GM23338 (cell line): ENCODE results near the gene USP48. TPM values are rescaled to one million over a fixed set of nuclear protein-coding genes. Genes with fewer than 3 reads are reported as not detected.

ENCODE experiments used
- ATAC-seq: fragments of 200-7000 bp; cut with Tn5 transposase; 3 replicates; pipeline ENCODE4 v1.9.1; 2020
- DNase-seq: peaks from one replicate; pipeline ENCODE4 v3.0.0-alpha.2; 2015; ENCODE audit warnings: low spot score
- H2AFZ ChIP-seq: fragments of 200-600 bp; sonication (generic); 2 replicates; pipeline ENCODE4 v1.8.0; 2016; ENCODE audit warnings: antibody characterized with exemption, mild to moderate bottlenecking, moderate library complexity
- H3F3A ChIP-seq: fragments of 200-600 bp; sonication (generic); replicated peaks from 2 replicates; pipeline ENCODE4 v1.8.0; 2017; ENCODE audit warnings: antibody characterized with exemption, mixed run types, low read depth
- H3K27ac ChIP-seq: fragments of 200-600 bp; sonication (generic); 2 replicates; pipeline ENCODE4 v1.6.1; 2016; ENCODE audit warnings: low read depth
- H3K27me3 ChIP-seq: fragments of 200-600 bp; sonication (generic); 2 replicates; pipeline ENCODE4 v1.8.0; 2016; ENCODE audit warnings: mild to moderate bottlenecking, mixed run types, moderate library complexity; ENCODE audit not compliant: insufficient read depth
- H3K36me3 ChIP-seq: fragments of 200-600 bp; sonication (generic); 2 replicates; pipeline ENCODE4 v1.8.0; 2016; ENCODE audit warnings: mild to moderate bottlenecking; ENCODE audit not compliant: insufficient read depth
- H3K4me1 ChIP-seq: fragments of 200-600 bp; sonication (generic); 2 replicates; pipeline ENCODE4 v1.8.0; 2016; ENCODE audit warnings: mild to moderate bottlenecking, moderate library complexity; ENCODE audit not compliant: insufficient read depth
- H3K4me2 ChIP-seq: fragments of 200-600 bp; sonication (generic); 2 replicates; pipeline ENCODE4 v1.7.1; 2017; ENCODE audit warnings: mixed run types
- H3K4me3 ChIP-seq: fragments of 200-600 bp; sonication (generic); 2 replicates; pipeline ENCODE4 v1.6.1; 2016; ENCODE audit warnings: mixed run types
- H3K79me2 ChIP-seq: fragments of 200-600 bp; sonication (generic); replicated peaks from 2 replicates; pipeline ENCODE4 v1.8.0; 2017; ENCODE audit warnings: mild to moderate bottlenecking; ENCODE audit not compliant: insufficient read depth
- H3K9me2 ChIP-seq: fragments of 200-600 bp; sonication (generic); 2 replicates; pipeline ENCODE4 v1.8.0; 2017; ENCODE audit not compliant: insufficient read depth
- H4K20me1 ChIP-seq: fragments of 200-600 bp; sonication (generic); replicated peaks from 2 replicates; pipeline ENCODE4 v1.8.0; 2017; ENCODE audit warnings: mild to moderate bottlenecking; ENCODE audit not compliant: insufficient read depth
- H3K27ac Mint-ChIP-seq: 2 replicates; pipeline ENCODE4 v1.8.0; 2020; ENCODE audit warnings: inconsistent platforms, mild to moderate bottlenecking, moderate library complexity, mixed read lengths
- H3K27me3 Mint-ChIP-seq: 3 replicates; pipeline ENCODE4 v1.8.0; 2022; ENCODE audit warnings: low read depth, mild to moderate bottlenecking, moderate library complexity, mixed read lengths, inconsistent platforms; ENCODE audit not compliant: insufficient read depth, poor library complexity
- H3K36me3 Mint-ChIP-seq: 3 replicates; pipeline ENCODE4 v1.8.0; 2021; ENCODE audit warnings: low read depth, mild to moderate bottlenecking, inconsistent platforms, moderate library complexity, mixed read lengths
- H3K4me1 Mint-ChIP-seq: 3 replicates; pipeline ENCODE4 v1.8.0; 2020; ENCODE audit warnings: mild to moderate bottlenecking, inconsistent platforms, mixed read lengths
- H3K4me3 Mint-ChIP-seq: 3 replicates; pipeline ENCODE4 v1.8.0; 2021; ENCODE audit warnings: moderate library complexity, mild to moderate bottlenecking, inconsistent platforms, mixed read lengths
- H3K9me3 Mint-ChIP-seq: 3 replicates; pipeline ENCODE4 v1.8.0; 2020; ENCODE audit warnings: moderate library complexity, mild to moderate bottlenecking, inconsistent platforms, mixed read lengths
- CTCF ChIP-seq, 2 experiments: fragments of 200-600 bp in 1 of 2; sonication (generic) in 1 of 2; conservative IDR thresholded peaks; 2 replicates each; pipeline versions ENCODE4 v1.5.1 to v1.6.1; 2016 to 2017; ENCODE audit warnings: antibody characterized with exemption in 2 of 2, low read depth in 2 of 2, mild to moderate bottlenecking in 2 of 2, moderate library complexity in 1 of 2
- EZH2phosphoT487 ChIP-seq: fragments of 200-600 bp; sonication (generic); IDR thresholded peaks from one replicate; pipeline ENCODE4 v1.8.1; 2018; ENCODE audit warnings: antibody characterized with exemption; ENCODE audit not compliant: unreplicated experiment
- JUNB ChIP-seq: IDR thresholded peaks from one replicate; pipeline ENCODE4 v1.6.1; 2016; ENCODE audit warnings: antibody characterized with exemption; ENCODE audit not compliant: unreplicated experiment
- NANOG ChIP-seq: IDR thresholded peaks from 2 replicates; pipeline ENCODE4 v1.6.1; 2016; ENCODE audit warnings: antibody characterized with exemption, borderline replicate concordance
- ZNF114 ChIP-seq: fragments of 250-450 bp; sonication (Bioruptor Pico); IDR thresholded peaks from 2 replicates; pipeline ENCODE4 v1.5.0; 2020; ENCODE audit warnings: mild to moderate bottlenecking, moderate library complexity
- ZNF331 ChIP-seq: fragments of 250-450 bp; sonication (Bioruptor Pico); IDR thresholded peaks from 2 replicates; pipeline ENCODE4 v1.5.0; 2020; ENCODE audit warnings: low read depth, mild to moderate bottlenecking, moderate library complexity
- polyA plus RNA-seq: library from polyadenylated mRNA; unstranded; fragments of >200 nt; fragmentation: Nextera tagmentation; extraction: Ambion mirVana; gene quantifications from 2 replicates; pipeline ENCODE4 v1.2.1, GENCODE V29; 2016
- total RNA-seq: library from RNA; depleted of rRNA; stranded (reverse); fragments of >200 nt; shearing (Covaris generic); gene quantifications from 2 replicates; pipeline ENCODE4 v1.2.3, GENCODE V29; 2014
- TF ChIP-seq, protein P1 (sequence below): IDR thresholded peaks from one replicate; pipeline ENCODE4 v1.6.1; 2018; ENCODE audit warnings: antibody characterized with exemption; ENCODE audit not compliant: unreplicated experiment
- TF ChIP-seq, protein P2 (sequence below): fragments of 250-450 bp; sonication (Bioruptor Pico); IDR thresholded peaks from 2 replicates; pipeline ENCODE4 v1.5.0; 2020; ENCODE audit warnings: mild to moderate bottlenecking, moderate library complexity
- TF ChIP-seq, protein P3 (sequence below): IDR thresholded peaks from 2 replicates; pipeline ENCODE4 v1.6.1; 2016; ENCODE audit warnings: antibody characterized with exemption

USP48 gene
- total and polyA plus RNA-seq, 2 experiments from 2014 or later: 85.9 to 151 TPM

- H3K27ac Mint-ChIP-seq: no peak overlapping the region
Measured at GRCh38 chr1:21672478-21673276, 110.3 kb downstream of the USP48 start.

More at GRCh38 chr1:21672478-21673276, 110.3 kb downstream of the USP48 start:
- no peak overlapping the region for H3K4me3 ChIP-seq
- H3K27ac ChIP-seq: 0 out of 2 replicates have a peak overlapping the region, but pooled peaks have one; percentile 45
- H3K79me2 ChIP-seq: no peaks in the 10 kb centered on the region
- DNase-seq: no peak
- Mint-ChIP-seq H3K36me3 (no peaks in the 10 kb centered on the region), H3K4me1 (peaks cover 31% of the 10 kb centered on the region), H3K27me3 (peaks cover 28% of the 10 kb centered on the region), H3K9me3 (no peaks in the 10 kb centered on the region), H3K4me3 (no peak overlapping the region)
- ATAC-seq: no peak
- TF ChIP-seq ZNF331 (CRISPR knock-in tag) (no peak), JUNB (no peak), EZH2phosphoT487 (no peak), CTCF (conservative IDR thresholded peaks at IDR 0.05; ENCODE audit: low read depth in 2 of 2) (no peak), NANOG (no peak), ZNF114 (CRISPR knock-in tag) (no peak)
- TF ChIP-seq, protein P1, sequence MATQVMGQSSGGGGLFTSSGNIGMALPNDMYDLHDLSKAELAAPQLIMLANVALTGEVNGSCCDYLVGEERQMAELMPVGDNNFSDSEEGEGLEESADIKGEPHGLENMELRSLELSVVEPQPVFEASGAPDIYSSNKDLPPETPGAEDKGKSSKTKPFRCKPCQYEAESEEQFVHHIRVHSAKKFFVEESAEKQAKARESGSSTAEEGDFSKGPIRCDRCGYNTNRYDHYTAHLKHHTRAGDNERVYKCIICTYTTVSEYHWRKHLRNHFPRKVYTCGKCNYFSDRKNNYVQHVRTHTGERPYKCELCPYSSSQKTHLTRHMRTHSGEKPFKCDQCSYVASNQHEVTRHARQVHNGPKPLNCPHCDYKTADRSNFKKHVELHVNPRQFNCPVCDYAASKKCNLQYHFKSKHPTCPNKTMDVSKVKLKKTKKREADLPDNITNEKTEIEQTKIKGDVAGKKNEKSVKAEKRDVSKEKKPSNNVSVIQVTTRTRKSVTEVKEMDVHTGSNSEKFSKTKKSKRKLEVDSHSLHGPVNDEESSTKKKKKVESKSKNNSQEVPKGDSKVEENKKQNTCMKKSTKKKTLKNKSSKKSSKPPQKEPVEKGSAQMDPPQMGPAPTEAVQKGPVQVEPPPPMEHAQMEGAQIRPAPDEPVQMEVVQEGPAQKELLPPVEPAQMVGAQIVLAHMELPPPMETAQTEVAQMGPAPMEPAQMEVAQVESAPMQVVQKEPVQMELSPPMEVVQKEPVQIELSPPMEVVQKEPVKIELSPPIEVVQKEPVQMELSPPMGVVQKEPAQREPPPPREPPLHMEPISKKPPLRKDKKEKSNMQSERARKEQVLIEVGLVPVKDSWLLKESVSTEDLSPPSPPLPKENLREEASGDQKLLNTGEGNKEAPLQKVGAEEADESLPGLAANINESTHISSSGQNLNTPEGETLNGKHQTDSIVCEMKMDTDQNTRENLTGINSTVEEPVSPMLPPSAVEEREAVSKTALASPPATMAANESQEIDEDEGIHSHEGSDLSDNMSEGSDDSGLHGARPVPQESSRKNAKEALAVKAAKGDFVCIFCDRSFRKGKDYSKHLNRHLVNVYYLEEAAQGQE: no peak
- TF ChIP-seq, protein P2, sequence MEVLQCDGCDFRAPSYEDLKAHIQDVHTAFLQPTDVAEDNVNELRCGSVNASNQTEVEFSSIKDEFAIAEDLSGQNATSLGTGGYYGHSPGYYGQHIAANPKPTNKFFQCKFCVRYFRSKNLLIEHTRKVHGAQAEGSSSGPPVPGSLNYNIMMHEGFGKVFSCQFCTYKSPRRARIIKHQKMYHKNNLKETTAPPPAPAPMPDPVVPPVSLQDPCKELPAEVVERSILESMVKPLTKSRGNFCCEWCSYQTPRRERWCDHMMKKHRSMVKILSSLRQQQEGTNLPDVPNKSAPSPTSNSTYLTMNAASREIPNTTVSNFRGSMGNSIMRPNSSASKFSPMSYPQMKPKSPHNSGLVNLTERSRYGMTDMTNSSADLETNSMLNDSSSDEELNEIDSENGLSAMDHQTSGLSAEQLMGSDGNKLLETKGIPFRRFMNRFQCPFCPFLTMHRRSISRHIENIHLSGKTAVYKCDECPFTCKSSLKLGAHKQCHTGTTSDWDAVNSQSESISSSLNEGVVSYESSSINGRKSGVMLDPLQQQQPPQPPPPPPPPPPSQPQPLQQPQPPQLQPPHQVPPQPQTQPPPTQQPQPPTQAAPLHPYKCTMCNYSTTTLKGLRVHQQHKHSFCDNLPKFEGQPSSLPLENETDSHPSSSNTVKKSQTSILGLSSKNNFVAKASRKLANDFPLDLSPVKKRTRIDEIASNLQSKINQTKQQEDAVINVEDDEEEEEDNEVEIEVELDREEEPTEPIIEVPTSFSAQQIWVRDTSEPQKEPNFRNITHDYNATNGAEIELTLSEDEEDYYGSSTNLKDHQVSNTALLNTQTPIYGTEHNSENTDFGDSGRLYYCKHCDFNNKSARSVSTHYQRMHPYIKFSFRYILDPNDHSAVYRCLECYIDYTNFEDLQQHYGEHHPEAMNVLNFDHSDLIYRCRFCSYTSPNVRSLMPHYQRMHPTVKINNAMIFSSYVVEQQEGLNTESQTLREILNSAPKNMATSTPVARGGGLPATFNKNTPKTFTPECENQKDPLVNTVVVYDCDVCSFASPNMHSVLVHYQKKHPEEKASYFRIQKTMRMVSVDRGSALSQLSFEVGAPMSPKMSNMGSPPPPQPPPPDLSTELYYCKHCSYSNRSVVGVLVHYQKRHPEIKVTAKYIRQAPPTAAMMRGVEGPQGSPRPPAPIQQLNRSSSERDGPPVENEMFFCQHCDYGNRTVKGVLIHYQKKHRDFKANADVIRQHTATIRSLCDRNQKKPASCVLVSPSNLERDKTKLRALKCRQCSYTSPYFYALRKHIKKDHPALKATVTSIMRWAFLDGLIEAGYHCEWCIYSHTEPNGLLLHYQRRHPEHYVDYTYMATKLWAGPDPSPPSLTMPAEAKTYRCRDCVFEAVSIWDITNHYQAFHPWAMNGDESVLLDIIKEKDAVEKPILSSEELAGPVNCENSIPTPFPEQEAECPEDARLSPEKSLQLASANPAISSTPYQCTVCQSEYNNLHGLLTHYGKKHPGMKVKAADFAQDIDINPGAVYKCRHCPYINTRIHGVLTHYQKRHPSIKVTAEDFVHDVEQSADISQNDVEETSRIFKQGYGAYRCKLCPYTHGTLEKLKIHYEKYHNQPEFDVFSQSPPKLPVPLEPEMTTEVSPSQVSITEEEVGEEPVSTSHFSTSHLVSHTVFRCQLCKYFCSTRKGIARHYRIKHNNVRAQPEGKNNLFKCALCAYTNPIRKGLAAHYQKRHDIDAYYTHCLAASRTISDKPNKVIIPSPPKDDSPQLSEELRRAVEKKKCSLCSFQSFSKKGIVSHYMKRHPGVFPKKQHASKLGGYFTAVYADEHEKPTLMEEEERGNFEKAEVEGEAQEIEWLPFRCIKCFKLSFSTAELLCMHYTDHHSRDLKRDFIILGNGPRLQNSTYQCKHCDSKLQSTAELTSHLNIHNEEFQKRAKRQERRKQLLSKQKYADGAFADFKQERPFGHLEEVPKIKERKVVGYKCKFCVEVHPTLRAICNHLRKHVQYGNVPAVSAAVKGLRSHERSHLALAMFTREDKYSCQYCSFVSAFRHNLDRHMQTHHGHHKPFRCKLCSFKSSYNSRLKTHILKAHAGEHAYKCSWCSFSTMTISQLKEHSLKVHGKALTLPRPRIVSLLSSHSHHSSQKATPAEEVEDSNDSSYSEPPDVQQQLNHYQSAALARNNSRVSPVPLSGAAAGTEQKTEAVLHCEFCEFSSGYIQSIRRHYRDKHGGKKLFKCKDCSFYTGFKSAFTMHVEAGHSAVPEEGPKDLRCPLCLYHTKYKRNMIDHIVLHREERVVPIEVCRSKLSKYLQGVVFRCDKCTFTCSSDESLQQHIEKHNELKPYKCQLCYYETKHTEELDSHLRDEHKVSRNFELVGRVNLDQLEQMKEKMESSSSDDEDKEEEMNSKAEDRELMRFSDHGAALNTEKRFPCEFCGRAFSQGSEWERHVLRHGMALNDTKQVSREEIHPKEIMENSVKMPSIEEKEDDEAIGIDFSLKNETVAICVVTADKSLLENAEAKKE (CRISPR knock-in tag): no peak
- TF ChIP-seq, protein P3, sequence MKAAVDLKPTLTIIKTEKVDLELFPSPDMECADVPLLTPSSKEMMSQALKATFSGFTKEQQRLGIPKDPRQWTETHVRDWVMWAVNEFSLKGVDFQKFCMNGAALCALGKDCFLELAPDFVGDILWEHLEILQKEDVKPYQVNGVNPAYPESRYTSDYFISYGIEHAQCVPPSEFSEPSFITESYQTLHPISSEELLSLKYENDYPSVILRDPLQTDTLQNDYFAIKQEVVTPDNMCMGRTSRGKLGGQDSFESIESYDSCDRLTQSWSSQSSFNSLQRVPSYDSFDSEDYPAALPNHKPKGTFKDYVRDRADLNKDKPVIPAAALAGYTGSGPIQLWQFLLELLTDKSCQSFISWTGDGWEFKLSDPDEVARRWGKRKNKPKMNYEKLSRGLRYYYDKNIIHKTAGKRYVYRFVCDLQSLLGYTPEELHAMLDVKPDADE: no peak
- no peaks in the 10 kb centered on the region for H3K36me3 ChIP-seq
- no peak overlapping the region for H3K4me2 ChIP-seq
- H3K27me3 ChIP-seq: peaks cover 25% of the 10 kb centered on the region
- H2AFZ ChIP-seq: no peak overlapping the region
- no peaks in the 10 kb centered on the region for H3K9me2 ChIP-seq
- H4K20me1 ChIP-seq: peaks cover 4% of the 10 kb centered on the region; the same call in 1 of the 2 replicates
- peaks cover 30% of the 10 kb centered on the region for H3K4me1 ChIP-seq
- 0 out of 2 replicates have a peak, but pooled peaks cover 8% of the 10 kb centered on the region for H3F3A ChIP-seq
